Measurements from ENCODE around the gene IGF1R.
A peak's percentile ranks its signal among the peaks of the same experiment; 100 is the strongest.

- TF ChIP-seq, protein P1, sequence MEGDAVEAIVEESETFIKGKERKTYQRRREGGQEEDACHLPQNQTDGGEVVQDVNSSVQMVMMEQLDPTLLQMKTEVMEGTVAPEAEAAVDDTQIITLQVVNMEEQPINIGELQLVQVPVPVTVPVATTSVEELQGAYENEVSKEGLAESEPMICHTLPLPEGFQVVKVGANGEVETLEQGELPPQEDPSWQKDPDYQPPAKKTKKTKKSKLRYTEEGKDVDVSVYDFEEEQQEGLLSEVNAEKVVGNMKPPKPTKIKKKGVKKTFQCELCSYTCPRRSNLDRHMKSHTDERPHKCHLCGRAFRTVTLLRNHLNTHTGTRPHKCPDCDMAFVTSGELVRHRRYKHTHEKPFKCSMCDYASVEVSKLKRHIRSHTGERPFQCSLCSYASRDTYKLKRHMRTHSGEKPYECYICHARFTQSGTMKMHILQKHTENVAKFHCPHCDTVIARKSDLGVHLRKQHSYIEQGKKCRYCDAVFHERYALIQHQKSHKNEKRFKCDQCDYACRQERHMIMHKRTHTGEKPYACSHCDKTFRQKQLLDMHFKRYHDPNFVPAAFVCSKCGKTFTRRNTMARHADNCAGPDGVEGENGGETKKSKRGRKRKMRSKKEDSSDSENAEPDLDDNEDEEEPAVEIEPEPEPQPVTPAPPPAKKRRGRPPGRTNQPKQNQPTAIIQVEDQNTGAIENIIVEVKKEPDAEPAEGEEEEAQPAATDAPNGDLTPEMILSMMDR (IDR thresholded peaks at IDR 0.05; ENCODE audit: insufficient read depth, low read length, poor library complexity, severe bottlenecking) = peak; percentile 39
- no peak for TF ChIP-seq EZH2phosphoT487 (conservative IDR thresholded peaks at IDR 0.05; ENCODE audit: low read length)
Measured at GRCh38 chr15:98881526-98882520, 233.5 kb downstream of the IGF1R start.
